ENCODE data around the gene ZBTB7C. TPM values are rescaled to one million over a fixed set of nuclear protein-coding genes. Genes with fewer than 3 reads are reported as not detected.

ZBTB7C gene
- total and polyA plus RNA-seq, 9 of the 15 experiments (the other 6 are each of a cell fraction or from before 2014, with no cell fraction given), result not detected

DNA sequence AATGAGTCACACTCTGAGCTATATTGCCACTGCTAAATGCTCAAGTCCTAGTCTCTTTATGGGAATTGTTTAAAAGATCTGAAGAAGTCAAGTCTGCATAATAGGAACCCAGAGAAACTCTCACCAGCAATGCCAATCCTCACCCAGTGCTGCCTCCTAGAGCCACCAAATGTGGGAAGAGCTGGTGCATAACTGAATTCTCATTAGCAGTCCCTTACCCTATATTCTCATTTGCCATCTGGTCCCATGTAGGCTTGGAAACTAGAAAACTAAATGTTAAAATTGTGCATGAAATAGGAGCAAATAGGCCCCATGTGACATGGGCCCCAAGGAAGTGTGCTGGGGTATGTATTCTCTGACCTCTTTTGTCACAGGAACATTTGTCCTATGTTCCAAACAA lies 254.4 kb downstream of the ZBTB7C start (continued):
- TF ChIP-seq, protein P1, sequence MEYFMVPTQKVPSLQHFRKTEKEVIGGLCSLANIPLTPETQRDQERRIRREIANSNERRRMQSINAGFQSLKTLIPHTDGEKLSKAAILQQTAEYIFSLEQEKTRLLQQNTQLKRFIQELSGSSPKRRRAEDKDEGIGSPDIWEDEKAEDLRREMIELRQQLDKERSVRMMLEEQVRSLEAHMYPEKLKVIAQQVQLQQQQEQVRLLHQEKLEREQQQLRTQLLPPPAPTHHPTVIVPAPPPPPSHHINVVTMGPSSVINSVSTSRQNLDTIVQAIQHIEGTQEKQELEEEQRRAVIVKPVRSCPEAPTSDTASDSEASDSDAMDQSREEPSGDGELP (CRISPR knock-in tag; IDR thresholded peaks at IDR 0.05; ENCODE audit: borderline replicate concordance), result no peak
- TF ChIP-seq ASH1L (IDR thresholded peaks at IDR 0.05; ENCODE audit: borderline replicate concordance, low read depth, partially characterized antibody), result no peak
- TF ChIP-seq ZNF143 (CRISPR knock-in tag; IDR thresholded peaks at IDR 0.05), result no peak
- TF ChIP-seq GTF2E2 (tag; IDR thresholded peaks at IDR 0.05), result no peak
- TF ChIP-seq, protein P2, sequence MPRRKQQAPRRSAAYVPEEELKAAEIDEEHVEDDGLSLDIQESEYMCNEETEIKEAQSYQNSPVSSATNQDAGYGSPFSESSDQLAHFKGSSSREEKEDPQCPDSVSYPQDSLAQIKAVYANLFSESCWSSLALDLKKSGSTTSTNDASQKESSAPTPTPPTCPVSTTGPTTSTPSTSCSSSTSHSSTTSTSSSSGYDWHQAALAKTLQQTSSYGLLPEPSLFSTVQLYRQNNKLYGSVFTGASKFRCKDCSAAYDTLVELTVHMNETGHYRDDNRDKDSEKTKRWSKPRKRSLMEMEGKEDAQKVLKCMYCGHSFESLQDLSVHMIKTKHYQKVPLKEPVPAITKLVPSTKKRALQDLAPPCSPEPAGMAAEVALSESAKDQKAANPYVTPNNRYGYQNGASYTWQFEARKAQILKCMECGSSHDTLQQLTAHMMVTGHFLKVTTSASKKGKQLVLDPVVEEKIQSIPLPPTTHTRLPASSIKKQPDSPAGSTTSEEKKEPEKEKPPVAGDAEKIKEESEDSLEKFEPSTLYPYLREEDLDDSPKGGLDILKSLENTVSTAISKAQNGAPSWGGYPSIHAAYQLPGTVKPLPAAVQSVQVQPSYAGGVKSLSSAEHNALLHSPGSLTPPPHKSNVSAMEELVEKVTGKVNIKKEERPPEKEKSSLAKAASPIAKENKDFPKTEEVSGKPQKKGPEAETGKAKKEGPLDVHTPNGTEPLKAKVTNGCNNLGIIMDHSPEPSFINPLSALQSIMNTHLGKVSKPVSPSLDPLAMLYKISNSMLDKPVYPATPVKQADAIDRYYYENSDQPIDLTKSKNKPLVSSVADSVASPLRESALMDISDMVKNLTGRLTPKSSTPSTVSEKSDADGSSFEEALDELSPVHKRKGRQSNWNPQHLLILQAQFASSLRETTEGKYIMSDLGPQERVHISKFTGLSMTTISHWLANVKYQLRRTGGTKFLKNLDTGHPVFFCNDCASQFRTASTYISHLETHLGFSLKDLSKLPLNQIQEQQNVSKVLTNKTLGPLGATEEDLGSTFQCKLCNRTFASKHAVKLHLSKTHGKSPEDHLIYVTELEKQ (CRISPR knock-in tag; IDR thresholded peaks at IDR 0.05), result no peak
- TF ChIP-seq KLF13 (tag; IDR thresholded peaks at IDR 0.05; ENCODE audit: borderline replicate concordance, low read depth), result no peak
- no peak for TF ChIP-seq CBX5 (IDR thresholded peaks at IDR 0.05; ENCODE audit: borderline replicate concordance, low read depth)
- no peak for TF ChIP-seq MAFF (IDR thresholded peaks at IDR 0.05; ENCODE audit: low read length)
- TF ChIP-seq, protein P3, sequence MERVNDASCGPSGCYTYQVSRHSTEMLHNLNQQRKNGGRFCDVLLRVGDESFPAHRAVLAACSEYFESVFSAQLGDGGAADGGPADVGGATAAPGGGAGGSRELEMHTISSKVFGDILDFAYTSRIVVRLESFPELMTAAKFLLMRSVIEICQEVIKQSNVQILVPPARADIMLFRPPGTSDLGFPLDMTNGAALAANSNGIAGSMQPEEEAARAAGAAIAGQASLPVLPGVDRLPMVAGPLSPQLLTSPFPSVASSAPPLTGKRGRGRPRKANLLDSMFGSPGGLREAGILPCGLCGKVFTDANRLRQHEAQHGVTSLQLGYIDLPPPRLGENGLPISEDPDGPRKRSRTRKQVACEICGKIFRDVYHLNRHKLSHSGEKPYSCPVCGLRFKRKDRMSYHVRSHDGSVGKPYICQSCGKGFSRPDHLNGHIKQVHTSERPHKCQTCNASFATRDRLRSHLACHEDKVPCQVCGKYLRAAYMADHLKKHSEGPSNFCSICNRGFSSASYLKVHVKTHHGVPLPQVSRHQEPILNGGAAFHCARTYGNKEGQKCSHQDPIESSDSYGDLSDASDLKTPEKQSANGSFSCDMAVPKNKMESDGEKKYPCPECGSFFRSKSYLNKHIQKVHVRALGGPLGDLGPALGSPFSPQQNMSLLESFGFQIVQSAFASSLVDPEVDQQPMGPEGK (CRISPR knock-in tag; IDR thresholded peaks at IDR 0.05; ENCODE audit: borderline replicate concordance), result no peak
- no peak for TF ChIP-seq TAF7 (tag; IDR thresholded peaks at IDR 0.05)
- no peak for TF ChIP-seq HSF4 (CRISPR knock-in tag; IDR thresholded peaks at IDR 0.05; ENCODE audit: borderline replicate concordance)
- no peak for TF ChIP-seq BRD4 (IDR thresholded peaks at IDR 0.05)
- TF ChIP-seq TCFL5 (CRISPR knock-in tag; conservative IDR thresholded peaks at IDR 0.05), result no peak
- no peak for TF ChIP-seq SMC3 (conservative IDR thresholded peaks at IDR 0.05; ENCODE audit: insufficient read depth, low read depth, low read length)
- TF ChIP-seq, protein P4, sequence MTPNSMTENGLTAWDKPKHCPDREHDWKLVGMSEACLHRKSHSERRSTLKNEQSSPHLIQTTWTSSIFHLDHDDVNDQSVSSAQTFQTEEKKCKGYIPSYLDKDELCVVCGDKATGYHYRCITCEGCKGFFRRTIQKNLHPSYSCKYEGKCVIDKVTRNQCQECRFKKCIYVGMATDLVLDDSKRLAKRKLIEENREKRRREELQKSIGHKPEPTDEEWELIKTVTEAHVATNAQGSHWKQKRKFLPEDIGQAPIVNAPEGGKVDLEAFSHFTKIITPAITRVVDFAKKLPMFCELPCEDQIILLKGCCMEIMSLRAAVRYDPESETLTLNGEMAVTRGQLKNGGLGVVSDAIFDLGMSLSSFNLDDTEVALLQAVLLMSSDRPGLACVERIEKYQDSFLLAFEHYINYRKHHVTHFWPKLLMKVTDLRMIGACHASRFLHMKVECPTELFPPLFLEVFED (CRISPR knock-in tag; conservative IDR thresholded peaks at IDR 0.05), result no peak

Measured in K562 (cell line).